GM18907 (cell line): ENCODE measurements around the gene PDC.
"Not testable (repeated sequence)": the region's sequence is repeated elsewhere in the genome, so short reads cannot be mapped to it uniquely, and the experiment has no call there.

Source experiments
- ATAC-seq: cut with Tn5 transposase; IDR thresholded peaks from one replicate; pipeline ENCODE4 v1.9.1; 2021; ENCODE audit warnings: mild to moderate bottlenecking, moderate library complexity; ENCODE audit not compliant: unreplicated experiment

The PDC gene

GRCh38 chr1:186473047-186473446, 12.1 kb upstream of the PDC start:
- ATAC-seq, result no peak

DNA sequence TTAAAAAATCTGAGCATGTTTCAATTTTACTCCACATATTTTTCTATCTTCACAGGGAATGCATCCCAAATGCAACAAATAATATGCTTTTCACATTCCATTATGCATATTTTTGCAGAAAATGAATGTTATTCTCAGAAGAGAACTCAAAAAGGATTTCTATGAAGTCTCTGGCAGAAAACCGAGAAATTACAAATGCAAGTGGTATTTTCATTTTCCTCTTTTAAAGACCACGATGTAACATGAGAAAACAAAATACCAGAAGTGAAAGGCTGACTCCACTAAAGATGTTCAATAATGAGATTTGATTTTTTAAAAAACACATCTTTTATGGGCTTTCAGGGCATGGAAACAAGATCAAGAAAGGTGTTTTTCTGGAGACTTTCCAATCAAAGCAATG, 5.0 kb upstream of the PDC start:
- no peak for ATAC-seq

GRCh38 chr1:186465491-186465890, 4.6 kb upstream of the PDC start:
- ATAC-seq, result not testable (repeated sequence)

- ATAC-seq, result no peak
These were observed 3.0 kb upstream of the PDC start for GRCh38 chr1:186463926-186464325.

GRCh38 chr1:186463511-186463910, 2.6 kb upstream of the PDC start:
- ATAC-seq, result no peak

GRCh38 chr1:186459161-186459560, 1.8 kb downstream of the PDC start:
- not testable (repeated sequence) for ATAC-seq

DNA sequence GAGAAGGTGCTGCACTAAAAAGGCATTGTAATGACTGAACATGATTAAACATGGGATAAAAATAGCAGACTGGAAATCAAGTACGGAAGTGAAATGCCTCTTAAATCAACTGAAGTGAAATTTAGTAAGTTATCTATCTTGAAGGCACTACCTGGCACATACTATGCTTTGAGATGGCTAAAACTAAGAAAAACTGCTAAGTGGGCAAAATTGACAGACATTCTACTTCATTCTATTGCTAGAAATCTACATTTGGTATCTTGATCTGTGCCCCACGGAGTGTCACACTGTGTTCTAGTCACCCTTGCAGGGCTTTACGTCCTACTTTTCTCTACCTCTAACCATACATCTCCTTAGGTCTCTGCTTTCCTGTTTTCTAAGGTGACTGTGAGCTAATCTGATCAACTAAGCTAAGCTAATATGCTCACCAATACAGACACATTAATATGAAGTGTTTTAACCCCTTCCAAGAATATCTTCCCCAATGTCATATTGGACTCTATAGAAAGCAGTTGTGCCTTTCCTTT, 4.1 kb downstream of the PDC start:
- ATAC-seq, result no peak

DNA sequence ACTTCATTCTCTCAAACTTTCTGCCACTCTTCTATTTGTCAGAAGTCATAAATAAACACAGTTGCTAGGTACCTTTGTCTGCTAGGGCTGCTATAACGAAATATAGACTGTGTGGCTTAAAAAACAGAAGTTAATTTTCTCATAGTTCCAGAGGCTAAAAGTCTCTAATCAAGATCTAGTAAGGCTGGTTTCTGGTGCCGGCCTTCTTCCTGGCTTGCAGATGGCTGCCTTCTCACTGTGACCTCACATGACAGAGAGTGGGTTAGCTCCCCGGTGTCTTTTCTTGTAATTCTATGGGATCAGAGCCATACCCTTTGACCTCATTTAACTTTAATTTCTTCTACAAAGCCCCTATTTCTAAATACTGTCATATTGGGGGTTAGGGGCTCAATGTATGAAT, 5.9 kb downstream of the PDC start:
- no peak for ATAC-seq

GRCh38 chr1:186446152-186446551, 14.8 kb downstream of the PDC start:
- ATAC-seq, result no peak

DNA sequence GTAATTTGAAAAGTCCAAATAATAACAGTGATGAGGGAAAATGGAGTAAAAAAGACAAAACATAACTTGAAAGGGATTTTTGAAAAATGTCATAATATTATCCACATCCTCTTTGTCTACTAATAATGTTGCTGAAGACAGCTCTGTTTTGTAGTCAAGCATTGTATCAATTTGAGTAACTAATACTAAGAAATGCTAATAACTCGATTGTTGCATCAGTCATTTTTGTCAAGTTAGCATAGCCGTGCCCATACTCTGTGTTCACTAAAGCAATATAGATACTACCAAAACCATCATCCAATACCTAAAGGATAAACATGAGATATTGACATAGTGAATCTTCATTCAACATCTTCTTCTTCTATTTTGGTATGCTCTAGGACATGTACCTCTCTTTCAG, 17.3 kb downstream of the PDC start:
- no peak for ATAC-seq

DNA sequence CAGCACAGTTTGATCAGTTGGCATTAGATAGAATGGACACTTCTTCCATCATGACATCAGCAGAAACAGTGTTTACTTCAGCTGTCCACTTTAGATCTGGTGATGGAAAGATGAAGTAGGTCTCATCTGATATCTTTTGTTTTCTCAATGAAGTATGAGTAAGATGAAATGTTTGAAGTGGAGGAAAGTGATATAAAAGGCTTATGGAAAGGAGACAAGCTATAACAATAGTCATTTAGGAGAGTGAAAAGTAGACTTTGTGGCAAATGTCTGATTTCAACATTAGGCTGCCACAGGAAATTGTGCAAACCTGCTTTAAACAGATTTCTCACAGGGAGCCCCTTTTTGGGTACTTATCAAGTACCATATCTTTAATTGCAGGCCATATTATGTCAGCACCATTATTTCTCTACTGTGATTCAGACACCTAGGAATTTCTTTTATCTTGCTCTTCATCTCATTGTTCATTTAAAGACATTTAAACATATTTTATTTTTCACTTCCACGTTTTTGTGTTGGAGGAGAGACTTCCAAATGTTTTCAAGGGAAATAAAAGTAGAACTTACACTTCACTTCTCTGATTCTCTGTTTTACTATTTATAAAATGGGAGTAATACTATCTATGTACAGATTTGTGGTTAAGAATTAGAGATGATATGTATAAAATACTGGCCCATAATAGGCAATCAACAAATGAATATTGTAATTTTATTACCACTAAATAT, 18.1 kb downstream of the PDC start:
- ATAC-seq, result no peak

- no peak for ATAC-seq
These were observed 20.3 kb downstream of the PDC start for GRCh38 chr1:186440584-186440983.

- ATAC-seq, result no peak
These were observed 22.3 kb downstream of the PDC start for GRCh38 chr1:186438567-186438966.

DNA sequence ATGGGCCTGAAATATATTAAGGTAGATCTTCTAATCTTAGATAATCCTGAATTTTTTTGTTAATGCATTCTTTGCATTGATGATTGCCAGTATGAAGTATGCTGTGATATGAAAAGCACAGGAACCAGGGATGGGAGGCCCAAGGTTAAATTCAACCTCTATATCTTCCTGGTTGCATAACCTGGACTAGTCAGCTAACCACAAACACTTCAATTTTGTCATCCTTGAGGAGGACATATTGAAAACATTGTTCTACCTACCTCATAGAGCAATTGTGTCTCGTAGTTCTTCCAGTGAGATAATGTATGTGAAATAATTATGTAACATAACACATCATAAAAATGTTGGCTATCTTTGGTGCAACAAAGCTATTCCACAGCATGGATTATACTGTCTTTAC, 25.6 kb downstream of the PDC start:
- ATAC-seq, result no peak

- ATAC-seq, result no peak
These were observed 31.9 kb downstream of the PDC start for GRCh38 chr1:186429017-186429416.

DNA sequence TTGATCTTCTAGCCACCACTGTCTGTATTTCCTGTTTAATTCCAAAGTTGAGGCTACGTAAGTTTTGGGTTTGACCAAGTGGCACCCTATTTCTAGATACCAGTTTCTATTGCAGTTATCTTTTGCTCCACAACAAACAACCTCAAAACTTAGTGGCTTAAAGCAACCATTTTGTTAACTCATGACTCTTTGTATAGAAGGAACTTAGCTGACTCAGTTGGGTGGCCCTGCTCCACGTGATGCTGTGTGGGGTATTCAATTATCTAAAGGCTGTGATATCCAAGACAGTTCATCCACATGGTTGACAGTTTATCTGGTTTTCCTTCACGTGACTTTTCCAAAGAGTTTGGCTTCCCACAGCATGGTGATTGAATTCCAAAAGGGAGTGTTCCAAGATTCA, 34.8 kb downstream of the PDC start:
- ATAC-seq, result no peak

GRCh38 chr1:186424539-186424938, 36.4 kb downstream of the PDC start:
- no peak for ATAC-seq

DNA sequence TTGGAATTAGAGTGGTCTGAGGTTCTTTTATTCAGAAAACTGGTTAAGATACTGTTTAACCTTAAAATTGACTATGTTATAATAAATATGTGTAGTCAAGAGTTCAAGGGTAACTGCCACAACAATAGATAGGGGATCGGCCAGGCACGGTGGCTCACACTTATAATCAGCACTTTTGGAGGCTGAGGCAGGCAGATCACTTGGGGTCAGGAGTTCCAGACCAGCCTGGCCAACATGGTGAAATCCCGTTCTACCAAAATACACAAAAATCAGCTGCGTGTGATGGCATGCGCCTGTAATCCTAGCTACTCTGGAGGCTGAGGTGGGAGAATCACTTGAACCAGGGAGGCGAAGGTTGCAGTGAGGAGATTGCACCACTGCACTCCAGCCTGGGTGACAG, 39.5 kb downstream of the PDC start:
- ATAC-seq, result no peak

GRCh38 chr1:186420923-186421322, 40.0 kb downstream of the PDC start:
- peak; percentile 91 for ATAC-seq

- no peak for ATAC-seq
These were observed 40.6 kb downstream of the PDC start for GRCh38 chr1:186420311-186420710.

GRCh38 chr1:186418503-186418902, 42.4 kb downstream of the PDC start:
- no peak for ATAC-seq

GRCh38 chr1:186413319-186413718, 47.6 kb downstream of the PDC start:
- no peak for ATAC-seq

DNA sequence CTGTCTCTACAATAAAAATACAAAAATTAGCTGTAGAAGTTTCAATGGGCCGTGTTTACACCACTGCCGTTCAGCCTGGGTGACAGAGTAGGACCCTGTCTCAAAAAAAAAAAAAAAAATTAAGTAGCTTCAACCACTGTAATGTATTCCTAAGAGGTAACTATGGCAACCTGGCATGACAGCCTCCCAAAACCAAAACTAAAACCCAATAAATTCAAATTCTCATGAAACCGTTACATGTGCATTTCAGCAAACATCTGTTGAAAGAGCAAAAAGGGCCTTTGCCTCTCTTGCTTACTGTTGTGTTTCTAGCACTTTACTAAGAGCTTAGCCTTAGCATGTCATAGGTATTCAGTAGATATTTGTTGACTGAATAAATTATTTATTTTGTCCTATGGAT, 51.8 kb downstream of the PDC start:
- ATAC-seq, result peak; percentile 74
